IPS-11a (cell line): ENCODE results near the gene MMP11.

ENCODE experiments used
- H3K4me3 ChIP-seq: one replicate; pipeline ENCODE4 v1.5.1; 2013; ENCODE audit warnings: low read depth, low read length, control low read depth

MMP11 gene

GRCh38 chr22:23756891-23757290 is 15.8 kb upstream of the MMP11 start:
- no peak overlapping the region for H3K4me3 ChIP-seq

- no peak overlapping the region for H3K4me3 ChIP-seq
Measured at GRCh38 chr22:23759566-23759965, 13.1 kb upstream of the MMP11 start.

GRCh38 chr22:23760056-23760455 is 12.6 kb upstream of the MMP11 start:
- no peak overlapping the region for H3K4me3 ChIP-seq

GRCh38 chr22:23762842-23763578 is 9.6 kb upstream of the MMP11 start, which contains the start of gene C22orf15:
Gene C22orf15, plus strand, starts transcription at chr22:23762990. Its CDS starts 317 bp downstream, at chr22:23763307.
- peak within 1 kb of the TSS; percentile 18 for H3K4me3 ChIP-seq

- peak overlapping the region; percentile 18 for H3K4me3 ChIP-seq
Measured at GRCh38 chr22:23763579-23763945, 9.1 kb upstream of the MMP11 start.

GRCh38 chr22:23763954-23764353 is 8.7 kb upstream of the MMP11 start:
- H3K4me3 ChIP-seq: no peak overlapping the region

GRCh38 chr22:23764899-23765881 is 7.5 kb upstream of the MMP11 start:
- H3K4me3 ChIP-seq: no peak overlapping the region

GRCh38 chr22:23767303-23767672 is 5.4 kb upstream of the MMP11 start:
- H3K4me3 ChIP-seq: peak overlapping the region; percentile 67

- H3K4me3 ChIP-seq: peak within 1 kb of the TSS; percentile 67
Measured at GRCh38 chr22:23767673-23768548, 4.7 kb upstream of the MMP11 start, which contains the start of gene CHCHD10. Gene CHCHD10, minus strand, starts transcription at chr22:23767972. Its CDS starts 98 bp downstream, at chr22:23767874.

GRCh38 chr22:23769321-23769965 is 3.2 kb upstream of the MMP11 start:
- H3K4me3 ChIP-seq: no peak overlapping the region

GRCh38 chr22:23772315-23772648 is 367 bp upstream of the MMP11 start:
- H3K4me3 ChIP-seq: peak overlapping the region; percentile 17

- H3K4me3 ChIP-seq: peak overlapping the region; percentile 33
Measured at GRCh38 chr22:23773483-23774113, 949 bp downstream of the MMP11 start.

GRCh38 chr22:23774114-23774921 is 1.7 kb downstream of the MMP11 start:
- H3K4me3 ChIP-seq: no peak overlapping the region

- H3K4me3 ChIP-seq: no peak overlapping the region
Measured at GRCh38 chr22:23774922-23775436, 2.3 kb downstream of the MMP11 start.

- H3K4me3 ChIP-seq: no peak overlapping the region
Measured at GRCh38 chr22:23775779-23776375, 3.2 kb downstream of the MMP11 start.

- H3K4me3 ChIP-seq: no peak overlapping the region
Measured at GRCh38 chr22:23777776-23778576, 5.3 kb downstream of the MMP11 start.

- H3K4me3 ChIP-seq: no peak overlapping the region
Measured at GRCh38 chr22:23778577-23778900, 5.9 kb downstream of the MMP11 start.

- H3K4me3 ChIP-seq: no peak overlapping the region
Measured at GRCh38 chr22:23779083-23779482, 6.4 kb downstream of the MMP11 start.
